Kidney epithelial cell (primary cell): Measurements from ENCODE around the gene SERHL2. TPM values are rescaled to one million over a fixed set of nuclear protein-coding genes. Genes with fewer than 3 reads are reported as not detected.
"Not testable (repeated sequence)": the region's sequence is repeated elsewhere in the genome, so short reads cannot be mapped to it uniquely, and the experiment has no call there.

Experiments used
- DNase-seq: peaks from one replicate; pipeline ENCODE4 v3.0.0-alpha.2; 2010; ENCODE audit warnings: low read depth
- H3K27me3 ChIP-seq: 2 replicates; pipeline ENCODE4 v1.6.0; 2011; ENCODE audit warnings: low read length; ENCODE audit not compliant: control insufficient read depth, insufficient read depth
- H3K36me3 ChIP-seq: 2 replicates; pipeline ENCODE4 v1.5.1; 2011; ENCODE audit warnings: low read length; ENCODE audit not compliant: control insufficient read depth, insufficient read depth
- H3K4me3 ChIP-seq: 2 replicates; pipeline ENCODE4 v1.5.1; 2011; ENCODE audit warnings: low read depth, mild to moderate bottlenecking, control low read depth, low read length
- CTCF ChIP-seq: IDR thresholded peaks from 2 replicates; pipeline ENCODE4 v1.5.1; 2011; ENCODE audit warnings: mild to moderate bottlenecking, moderate library complexity, low read length, control low read depth, inconsistent platforms; ENCODE audit not compliant: insufficient read depth, poor library complexity, severe bottlenecking
- total RNA-seq: library from RNA; depleted of rRNA; stranded (reverse); fragments of >200 nt; gene quantifications from 2 replicates; pipeline ENCODE4 v1.2.3, GENCODE V29; 2015

SERHL2 gene
- total RNA-seq: 0.27 and 2.0 TPM in 2 replicates

- no peak for TF ChIP-seq CTCF
- H3K36me3 ChIP-seq: no peaks in the 10 kb centered on the region
- peak within 1 kb of the TSS; percentile 49 for H3K4me3 ChIP-seq
- DNase-seq: no peak
- H3K27me3 ChIP-seq: peaks cover 15% of the 10 kb centered on the region
These were observed at the start of gene SERHL2 for GRCh38 chr22:42553475-42554361. TSS of gene SERHL2 (plus strand) at chr22:42553956. CDS start at chr22:42554021, 65 bp downstream.

GRCh38 chr22:42508327-42508974 is 45.3 kb upstream of the SERHL2 start:
- H3K27me3 ChIP-seq, H3K4me3 ChIP-seq, DNase-seq, H3K36me3 ChIP-seq: not testable (repeated sequence)

- not testable (repeated sequence) for H3K27me3 ChIP-seq, H3K4me3 ChIP-seq, DNase-seq, H3K36me3 ChIP-seq
These were observed 44.8 kb upstream of the SERHL2 start for GRCh38 chr22:42508975-42509364.

GRCh38 chr22:42509548-42509947 is 44.2 kb upstream of the SERHL2 start:
- TF ChIP-seq CTCF: no peak
- DNase-seq: no peak
- Histone ChIP-seq H3K36me3 (no peaks in the 10 kb centered on the region), H3K27me3 (no peaks in the 10 kb centered on the region), H3K4me3 (no peak overlapping the region)

GRCh38 chr22:42511401-42511891 is 42.3 kb upstream of the SERHL2 start:
- no peak overlapping the region for H3K4me3 ChIP-seq
- H3K36me3 ChIP-seq: no peaks in the 10 kb centered on the region
- no peaks in the 10 kb centered on the region for H3K27me3 ChIP-seq
- TF ChIP-seq CTCF: no peak
- no peak for DNase-seq

GRCh38 chr22:42512273-42512990 is 41.3 kb upstream of the SERHL2 start:
- not testable (repeated sequence) for H3K27me3 ChIP-seq, H3K36me3 ChIP-seq, H3K4me3 ChIP-seq, DNase-seq

GRCh38 chr22:42514331-42514730 is 39.4 kb upstream of the SERHL2 start:
- H3K4me3 ChIP-seq, H3K27me3 ChIP-seq, DNase-seq, H3K36me3 ChIP-seq: not testable (repeated sequence)

- not testable (repeated sequence) for H3K36me3 ChIP-seq, H3K4me3 ChIP-seq, H3K27me3 ChIP-seq, DNase-seq
These were observed 38.5 kb upstream of the SERHL2 start for GRCh38 chr22:42515304-42515703.
